ACHN (cell line): ENCODE data around the gene CDH13.

ENCODE experiments used
- DNase-seq: peaks from one replicate; pipeline ENCODE4 v3.0.0-alpha.2; 2015
- in situ Hi-C: cut with HindIII; loops from 2 replicates; pipeline ENCODE4 v1.10.0; 2017; ENCODE audit warnings: low sequenced_read_pairs, low pct_ligation_motif_present, low pct_unique_long_range_greater_than_20kb

CDH13 gene

GRCh38 chr16:83711069-83711468 is 1084.3 kb downstream of the CDH13 start:
- DNase-seq, result no peak
- in situ Hi-C loops, result no loop called here

DNA sequence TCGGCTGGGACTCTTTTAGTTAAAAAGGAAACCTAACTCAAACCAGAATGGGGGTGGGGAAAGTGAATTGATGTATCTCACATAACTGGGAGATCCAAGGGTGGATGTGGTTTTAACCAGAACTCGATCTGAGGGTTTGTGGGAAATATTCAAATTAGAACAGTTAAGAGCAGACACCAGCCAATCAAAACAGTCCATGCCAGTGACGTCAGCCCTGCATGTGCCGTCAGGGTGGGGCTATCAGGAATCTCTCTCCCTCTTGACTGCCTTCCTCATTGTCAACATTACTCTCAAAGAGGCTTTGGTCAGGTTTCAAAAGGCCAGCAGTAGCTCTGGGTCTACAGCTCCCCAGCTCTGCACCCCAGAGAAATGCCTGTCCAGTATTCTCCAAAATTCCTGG is 1086.8 kb downstream of the CDH13 start:
- DNase-seq, result no peak
- in situ Hi-C loops, result no loop called here

DNA sequence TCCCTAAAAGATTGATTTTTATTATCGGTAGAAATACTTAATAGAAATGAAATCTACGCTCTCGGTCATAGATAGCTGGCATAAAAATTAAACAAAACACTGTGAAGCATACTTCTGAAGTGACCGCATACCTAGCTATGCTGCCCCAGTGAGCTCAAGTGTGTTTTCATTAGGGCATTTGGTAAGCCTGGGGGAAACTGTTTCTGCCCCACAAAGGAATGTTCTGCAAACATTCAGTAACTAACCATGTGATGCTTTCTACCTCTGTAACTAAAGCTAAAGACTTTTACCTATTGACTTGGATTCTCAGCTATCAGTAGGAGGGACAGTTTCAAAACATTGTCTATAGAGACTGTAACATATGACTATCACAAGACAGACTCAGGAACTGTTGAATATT is 1087.5 kb downstream of the CDH13 start:
- no peak for DNase-seq
- in situ Hi-C loops, result no loop called here

DNA sequence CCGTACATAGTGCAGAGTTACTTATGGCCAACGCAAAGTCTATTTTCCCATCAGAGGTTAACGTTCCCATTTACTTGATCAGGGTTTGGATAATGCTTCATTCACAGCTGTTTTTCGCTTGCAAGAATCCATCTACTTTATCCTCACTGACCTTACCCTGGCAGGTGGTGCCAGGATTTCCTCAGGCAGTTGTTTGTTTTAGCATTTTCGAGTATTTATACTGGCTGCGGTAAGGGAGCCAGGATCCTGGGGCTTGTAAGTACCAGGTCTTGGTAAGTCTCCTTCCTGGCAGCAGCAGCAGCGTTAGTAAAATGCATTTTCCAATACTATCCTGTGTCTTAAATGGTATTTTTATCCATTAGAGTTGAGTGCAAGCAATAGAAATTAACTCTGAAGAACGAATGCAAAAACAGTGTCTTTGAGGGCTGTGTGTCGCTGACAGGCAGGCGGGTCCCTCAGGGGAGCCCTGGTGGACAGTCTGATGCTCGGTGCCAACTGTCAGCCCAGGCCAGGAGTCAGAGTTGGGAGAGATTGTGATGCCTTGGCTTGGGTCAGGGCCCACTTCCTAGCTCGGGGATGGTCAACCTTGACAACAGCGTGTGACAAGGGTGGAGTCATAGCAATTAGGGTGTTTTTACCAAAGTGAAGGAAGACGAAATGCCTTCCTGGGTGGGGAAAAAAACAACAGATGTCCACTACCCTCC is 1088.6 kb downstream of the CDH13 start:
- in situ Hi-C loops, result no loop called here
- no peak for DNase-seq

- in situ Hi-C loops, result no loop called here
Observed at GRCh38 chr16:83717308-83717707, 1090.5 kb downstream of the CDH13 start.

GRCh38 chr16:83717814-83718213 is 1091.0 kb downstream of the CDH13 start:
- in situ Hi-C loops, result no loop called here
- DNase-seq, result no peak

More at GRCh38 chr16:83717308-83717707, 1090.5 kb downstream of the CDH13 start:
- no peak for DNase-seq

DNA sequence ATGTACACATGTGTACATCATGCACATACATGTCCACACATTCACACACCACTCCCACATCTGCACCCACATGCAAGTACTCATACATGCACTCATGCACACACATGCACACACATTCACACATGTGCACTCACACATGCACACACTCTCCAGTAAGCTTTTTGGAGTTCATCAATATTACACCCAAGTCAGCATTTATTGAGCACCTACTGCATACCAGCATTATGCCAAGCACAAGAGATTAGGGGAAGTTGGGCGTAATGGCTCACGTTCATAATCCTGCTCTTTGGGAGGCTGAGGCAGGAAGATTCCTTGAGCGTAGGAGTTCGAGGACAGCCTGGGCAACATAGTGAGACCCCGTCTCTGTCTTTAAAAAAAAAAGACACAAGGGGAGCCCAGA is 1093.4 kb downstream of the CDH13 start:
- no peak for DNase-seq
- in situ Hi-C loops, result no loop called here

DNA sequence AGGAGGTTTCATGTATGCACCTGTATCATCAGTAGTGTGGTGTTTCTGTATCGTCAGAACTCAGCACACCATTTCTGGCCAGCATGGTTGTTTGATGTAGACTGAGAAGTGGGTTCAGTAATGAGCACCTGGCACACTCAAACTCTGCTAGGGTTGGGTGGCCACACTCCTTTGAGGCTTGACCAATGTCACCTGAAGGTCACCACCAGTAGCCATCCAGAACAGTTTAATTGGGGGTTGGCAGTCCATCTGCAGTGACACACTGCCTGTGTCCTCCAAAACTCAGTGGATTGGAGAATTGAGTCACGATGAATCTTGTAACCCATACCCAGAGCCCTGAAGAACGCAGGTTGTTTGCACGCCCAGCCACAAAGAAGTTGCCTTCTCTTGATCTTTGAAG is 1094.2 kb downstream of the CDH13 start:
- in situ Hi-C loops, result no loop called here
- no peak for DNase-seq

GRCh38 chr16:83721676-83722075 is 1094.9 kb downstream of the CDH13 start:
- DNase-seq, result no peak
- in situ Hi-C loops, result no loop called here

GRCh38 chr16:83722456-83723183 is 1095.9 kb downstream of the CDH13 start:
- DNase-seq, result no peak
- in situ Hi-C loops, result no loop called here

DNA sequence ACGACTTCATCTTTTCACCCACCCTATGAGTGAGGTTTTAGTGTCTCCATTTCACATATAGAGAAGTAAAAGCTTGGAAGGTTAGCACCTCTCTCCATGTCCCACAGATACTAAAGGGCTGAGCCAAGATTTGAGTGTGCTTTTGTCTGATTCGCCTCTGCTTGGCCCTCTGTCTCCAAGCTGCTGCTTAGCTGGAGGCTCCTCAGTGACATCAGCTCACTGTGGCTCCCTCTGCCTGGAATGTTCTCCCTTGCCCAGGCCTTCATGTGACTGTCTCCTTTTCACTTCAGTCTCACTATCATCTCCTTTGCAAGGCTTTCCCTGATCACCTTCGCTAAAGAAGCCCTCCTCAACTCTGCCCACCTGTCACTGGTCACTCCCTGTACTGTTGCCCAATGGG is 1096.5 kb downstream of the CDH13 start:
- in situ Hi-C loops, result no loop called here
- DNase-seq, result no peak

DNA sequence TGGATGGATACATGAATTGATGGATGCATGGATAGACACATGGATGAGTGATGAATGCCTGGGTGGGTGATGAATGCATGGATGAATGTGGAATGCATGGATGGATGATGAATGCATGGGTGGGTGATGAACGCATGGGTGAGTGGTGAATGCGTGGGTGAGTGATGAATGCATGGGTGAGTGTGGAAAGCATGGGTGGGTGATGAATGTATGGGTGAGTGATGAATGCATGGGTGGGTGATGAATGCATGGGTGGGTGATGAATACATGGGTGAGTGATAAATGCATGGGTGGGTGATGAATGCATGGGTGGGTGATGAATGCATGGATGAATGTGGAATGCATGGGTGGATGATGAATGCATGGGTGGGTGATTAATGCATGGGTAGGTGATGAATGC is 1097.1 kb downstream of the CDH13 start:
- in situ Hi-C loops, result no loop called here
- DNase-seq, result no peak

GRCh38 chr16:83724585-83724984 is 1097.8 kb downstream of the CDH13 start:
- in situ Hi-C loops, result no loop called here
- DNase-seq, result no peak

- no peak for DNase-seq
- in situ Hi-C loops, result no loop called here
Observed at GRCh38 chr16:83725313-83725712, 1098.5 kb downstream of the CDH13 start.

DNA sequence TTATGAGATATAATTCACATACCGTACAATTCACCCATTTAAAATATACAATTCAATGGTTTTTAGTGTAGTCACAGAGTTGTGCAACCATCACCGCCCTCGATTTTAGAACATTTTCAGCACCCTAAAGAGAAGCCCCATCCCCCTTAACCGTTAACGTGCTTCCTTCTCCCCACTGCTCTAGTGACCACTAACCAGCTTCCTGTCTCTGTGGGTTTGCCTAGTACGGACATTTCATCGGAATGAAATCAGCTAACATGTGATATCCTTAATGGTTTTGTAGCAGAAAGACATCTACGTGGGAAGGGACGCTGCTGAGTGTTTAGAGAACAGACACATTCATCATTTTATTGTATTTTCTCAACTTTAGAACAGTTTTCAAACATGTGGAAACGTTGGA is 1100.2 kb downstream of the CDH13 start:
- DNase-seq, result no peak
- in situ Hi-C loops, result no loop called here

DNA sequence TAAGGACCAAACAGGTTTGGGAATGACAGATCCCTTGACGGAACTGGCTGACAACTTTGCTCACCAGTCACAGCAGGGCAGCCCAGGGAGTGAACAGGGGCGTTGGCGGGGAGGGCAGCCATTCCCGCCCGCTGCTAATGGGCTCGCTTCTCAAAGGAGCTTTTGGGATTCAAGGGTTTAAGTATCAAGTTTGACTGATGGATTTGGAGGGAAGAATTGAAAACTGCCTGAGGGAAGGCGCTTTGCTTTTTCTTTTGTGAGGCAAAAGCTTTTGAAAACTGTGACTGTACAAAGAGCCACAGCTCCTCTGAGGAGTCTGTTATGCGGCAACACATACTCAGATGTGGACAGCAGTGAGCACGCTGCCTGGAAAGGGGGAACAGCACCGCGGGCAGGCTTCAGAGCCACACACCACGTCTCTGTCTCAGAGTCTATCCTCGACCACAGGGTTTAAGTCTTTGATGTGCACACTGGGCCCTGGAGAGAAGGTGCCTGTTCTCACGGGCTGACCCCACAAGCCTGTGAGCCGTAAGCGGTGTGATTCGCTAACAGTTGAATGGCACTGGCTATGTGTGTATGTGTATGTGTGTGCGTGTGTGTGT is 1101.1 kb downstream of the CDH13 start:
- in situ Hi-C loops, result no loop called here
- DNase-seq, result no peak

- in situ Hi-C loops, result no loop called here
Observed at GRCh38 chr16:83728492-83728891, 1101.7 kb downstream of the CDH13 start.

DNA sequence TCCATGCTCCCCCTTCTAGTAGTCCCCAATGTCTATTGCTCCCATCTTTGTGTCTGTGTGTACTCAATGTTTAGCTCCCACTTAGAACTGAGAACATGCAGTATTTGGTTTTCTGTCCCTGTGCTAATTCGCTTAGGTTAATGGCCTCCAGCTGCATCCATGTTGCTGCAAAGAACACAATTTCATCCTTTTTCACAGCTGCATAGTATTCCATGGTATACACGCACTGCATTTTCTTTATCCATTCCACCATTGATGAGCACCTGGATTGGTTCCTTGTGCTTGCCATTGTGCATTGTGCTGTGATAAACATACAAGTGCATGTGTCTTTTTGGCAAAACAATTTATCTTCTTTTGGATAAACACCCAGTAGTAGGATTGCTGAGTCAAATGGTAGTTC is 1104.0 kb downstream of the CDH13 start:
- DNase-seq, result no peak
- in situ Hi-C loops, result no loop called here

More at GRCh38 chr16:83728492-83728891, 1101.7 kb downstream of the CDH13 start:
- no peak for DNase-seq

- no peak for DNase-seq
- in situ Hi-C loops, result no loop called here
Observed at GRCh38 chr16:83732536-83732935, 1105.8 kb downstream of the CDH13 start.

DNA sequence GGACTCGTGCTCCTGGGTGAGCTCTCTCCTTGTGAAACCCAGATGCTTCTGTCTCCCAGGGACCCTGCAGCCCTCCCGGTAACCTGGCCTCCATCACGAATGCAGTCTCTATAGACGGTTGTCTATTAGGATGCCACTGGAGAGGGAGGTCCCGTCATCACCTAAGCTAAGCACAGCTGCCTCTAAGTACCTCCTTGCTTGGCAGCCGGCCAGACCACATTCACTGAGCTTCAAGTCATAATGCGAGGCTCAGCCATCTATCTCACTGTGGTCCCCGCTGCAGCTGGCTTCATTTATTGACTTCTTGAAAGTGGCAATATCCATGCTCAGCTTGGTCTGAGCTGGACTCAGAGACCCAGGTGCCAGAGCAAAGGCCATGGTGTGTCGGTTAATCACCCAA is 1106.5 kb downstream of the CDH13 start:
- in situ Hi-C loops, result no loop called here
- no peak for DNase-seq
